ENCODE measurements around the gene SCYL1.

DNA sequence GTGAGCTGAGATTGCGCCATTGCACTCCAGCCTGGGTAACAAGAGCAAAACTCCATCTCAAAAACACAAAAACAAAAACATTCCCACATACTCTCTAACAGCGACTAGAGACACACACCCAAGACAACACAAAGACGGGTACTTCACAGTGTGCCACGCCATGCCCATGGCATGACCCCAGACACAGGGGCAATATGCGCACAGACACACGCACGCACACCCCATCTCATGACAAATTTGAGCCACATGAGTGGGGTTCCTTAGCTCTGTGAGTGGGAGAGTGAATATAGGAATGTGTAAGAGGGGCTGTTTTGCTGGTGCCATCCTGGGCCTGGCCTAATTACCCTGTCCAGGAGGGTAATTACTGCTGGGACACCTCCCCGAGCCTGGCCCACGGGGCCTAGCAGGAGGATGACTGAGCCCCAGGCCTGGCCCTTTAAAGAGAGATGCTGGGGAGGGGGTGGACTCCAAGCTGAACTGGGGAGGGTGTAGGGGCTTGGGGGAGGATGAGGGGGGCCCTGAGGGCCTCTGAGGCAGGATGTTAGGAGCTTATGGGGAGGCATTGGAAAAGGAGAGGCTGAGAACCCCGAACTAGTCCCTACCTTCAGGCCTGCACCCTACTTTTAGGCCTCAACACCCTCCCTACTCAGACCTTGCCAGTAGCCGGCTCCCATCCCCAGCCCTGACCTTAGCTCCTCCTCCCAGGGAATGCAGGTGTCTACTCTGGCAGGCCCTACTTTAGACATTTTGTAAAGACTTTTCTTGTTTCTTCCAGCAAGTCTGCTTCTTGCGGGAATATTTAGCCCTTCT lies 31.8 kb downstream of the SCYL1 start:
- TF ChIP-seq, protein P1, sequence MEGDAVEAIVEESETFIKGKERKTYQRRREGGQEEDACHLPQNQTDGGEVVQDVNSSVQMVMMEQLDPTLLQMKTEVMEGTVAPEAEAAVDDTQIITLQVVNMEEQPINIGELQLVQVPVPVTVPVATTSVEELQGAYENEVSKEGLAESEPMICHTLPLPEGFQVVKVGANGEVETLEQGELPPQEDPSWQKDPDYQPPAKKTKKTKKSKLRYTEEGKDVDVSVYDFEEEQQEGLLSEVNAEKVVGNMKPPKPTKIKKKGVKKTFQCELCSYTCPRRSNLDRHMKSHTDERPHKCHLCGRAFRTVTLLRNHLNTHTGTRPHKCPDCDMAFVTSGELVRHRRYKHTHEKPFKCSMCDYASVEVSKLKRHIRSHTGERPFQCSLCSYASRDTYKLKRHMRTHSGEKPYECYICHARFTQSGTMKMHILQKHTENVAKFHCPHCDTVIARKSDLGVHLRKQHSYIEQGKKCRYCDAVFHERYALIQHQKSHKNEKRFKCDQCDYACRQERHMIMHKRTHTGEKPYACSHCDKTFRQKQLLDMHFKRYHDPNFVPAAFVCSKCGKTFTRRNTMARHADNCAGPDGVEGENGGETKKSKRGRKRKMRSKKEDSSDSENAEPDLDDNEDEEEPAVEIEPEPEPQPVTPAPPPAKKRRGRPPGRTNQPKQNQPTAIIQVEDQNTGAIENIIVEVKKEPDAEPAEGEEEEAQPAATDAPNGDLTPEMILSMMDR (IDR thresholded peaks at IDR 0.05) = no peak
- TF ChIP-seq POLR2AphosphoS5 (IDR thresholded peaks at IDR 0.05) (no peak), POLR2A (IDR thresholded peaks at IDR 0.05) (no peak)
